ENCODE data around the gene MLLT10.

DNA sequence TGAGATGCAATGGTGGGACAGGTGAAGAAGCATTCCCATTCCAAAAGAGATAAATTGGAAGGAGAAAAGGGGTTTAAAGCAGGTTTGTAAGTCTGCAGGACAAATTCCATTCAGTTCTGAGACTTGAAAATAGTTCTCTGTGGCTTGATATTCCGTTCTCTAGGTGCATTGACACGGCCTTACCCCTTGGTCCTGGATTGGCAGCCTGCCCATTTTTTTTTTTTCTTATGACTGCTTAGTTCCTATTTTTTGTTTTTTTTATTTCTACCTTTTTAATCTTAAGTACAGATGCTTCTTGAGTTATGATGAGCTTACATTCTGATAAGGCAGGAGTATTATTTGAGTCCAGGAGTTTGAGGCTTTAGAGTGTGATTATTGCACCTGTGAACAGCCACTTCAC lies 70.6 kb downstream of the MLLT10 start:
- TF ChIP-seq, protein P1, sequence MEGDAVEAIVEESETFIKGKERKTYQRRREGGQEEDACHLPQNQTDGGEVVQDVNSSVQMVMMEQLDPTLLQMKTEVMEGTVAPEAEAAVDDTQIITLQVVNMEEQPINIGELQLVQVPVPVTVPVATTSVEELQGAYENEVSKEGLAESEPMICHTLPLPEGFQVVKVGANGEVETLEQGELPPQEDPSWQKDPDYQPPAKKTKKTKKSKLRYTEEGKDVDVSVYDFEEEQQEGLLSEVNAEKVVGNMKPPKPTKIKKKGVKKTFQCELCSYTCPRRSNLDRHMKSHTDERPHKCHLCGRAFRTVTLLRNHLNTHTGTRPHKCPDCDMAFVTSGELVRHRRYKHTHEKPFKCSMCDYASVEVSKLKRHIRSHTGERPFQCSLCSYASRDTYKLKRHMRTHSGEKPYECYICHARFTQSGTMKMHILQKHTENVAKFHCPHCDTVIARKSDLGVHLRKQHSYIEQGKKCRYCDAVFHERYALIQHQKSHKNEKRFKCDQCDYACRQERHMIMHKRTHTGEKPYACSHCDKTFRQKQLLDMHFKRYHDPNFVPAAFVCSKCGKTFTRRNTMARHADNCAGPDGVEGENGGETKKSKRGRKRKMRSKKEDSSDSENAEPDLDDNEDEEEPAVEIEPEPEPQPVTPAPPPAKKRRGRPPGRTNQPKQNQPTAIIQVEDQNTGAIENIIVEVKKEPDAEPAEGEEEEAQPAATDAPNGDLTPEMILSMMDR (IDR thresholded peaks at IDR 0.05) = no peak
- no peak for TF ChIP-seq EP300 (IDR thresholded peaks at IDR 0.05)
- no peak for TF ChIP-seq POLR2A (IDR thresholded peaks at IDR 0.05)

Data from ovary (tissue), 3 donors.